SK-N-SH treated with all-trans-retinoic acid at 6 μM for 48 hours (cell line): ENCODE results near the gene CHID1.
A peak's percentile ranks its signal among the peaks of the same experiment; 100 is the strongest.

Experiments used
- ATAC-seq: fragments of 200-7000 bp; cut with Tn5 transposase; 3 replicates; pipeline ENCODE4 v1.9.1; 2020; ENCODE audit warnings: mild to moderate bottlenecking, moderate library complexity
- ARNTL ChIP-seq: fragments of 450-650 bp; formaldehyde crosslinking; IDR thresholded peaks from 2 replicates; pipeline ENCODE4 v1.5.0; 2020; ENCODE audit warnings: low read depth, mild to moderate bottlenecking, moderate library complexity, borderline replicate concordance
- BACH2 ChIP-seq: fragments of 250-450 bp; sonication (Bioruptor Pico); IDR thresholded peaks from 2 replicates; pipeline ENCODE4 v1.9.0; 2021; ENCODE audit warnings: mild to moderate bottlenecking, borderline replicate concordance
- CSDC2 ChIP-seq: fragments of 250-450 bp; sonication (Bioruptor Pico); IDR thresholded peaks from 2 replicates; pipeline ENCODE4 v1.5.0; 2020; ENCODE audit warnings: mild to moderate bottlenecking, moderate library complexity
- ESRRG ChIP-seq: fragments of 250-450 bp; sonication (Bioruptor Pico); IDR thresholded peaks from 2 replicates; pipeline ENCODE4 v1.6.1; 2021; ENCODE audit warnings: mild to moderate bottlenecking
- GLIS3 ChIP-seq: fragments of 250-450 bp; sonication (Bioruptor Pico); IDR thresholded peaks from 2 replicates; pipeline ENCODE4 v1.5.0; 2020; ENCODE audit warnings: mild to moderate bottlenecking, moderate library complexity
- ISL1 ChIP-seq: fragments of 250-450 bp; sonication (Bioruptor Pico); IDR thresholded peaks from 2 replicates; pipeline ENCODE4 v2.1.2; 2022; ENCODE audit warnings: mild to moderate bottlenecking, moderate library complexity
- OSR1 ChIP-seq: fragments of 250-450 bp; sonication (Bioruptor Pico); IDR thresholded peaks from 2 replicates; pipeline ENCODE4 v1.8.0; 2022; ENCODE audit warnings: moderate library complexity, mild to moderate bottlenecking, inconsistent platforms
- RARB ChIP-seq: fragments of 250-450 bp; sonication (Bioruptor Pico); IDR thresholded peaks from 2 replicates; pipeline ENCODE4 v1.8.0; 2021; ENCODE audit warnings: mild to moderate bottlenecking, moderate library complexity
- SNAI2 ChIP-seq: fragments of 250-450 bp; sonication (Bioruptor Pico); IDR thresholded peaks from 2 replicates; pipeline ENCODE4 v1.5.0; 2020; ENCODE audit warnings: mild to moderate bottlenecking, moderate library complexity
- TCF4 ChIP-seq: fragments of 250-450 bp; sonication (Bioruptor Pico); IDR thresholded peaks from 2 replicates; pipeline ENCODE4 v1.8.0; 2021; ENCODE audit warnings: mild to moderate bottlenecking, moderate library complexity, borderline replicate concordance
- ZC3H10 ChIP-seq: fragments of 250-450 bp; sonication (Bioruptor Pico); IDR thresholded peaks from 2 replicates; pipeline ENCODE4 v1.5.1; 2021; ENCODE audit warnings: mild to moderate bottlenecking, moderate library complexity
- ZFP3 ChIP-seq: fragments of 250-450 bp; sonication (Bioruptor Pico); IDR thresholded peaks from 2 replicates; pipeline ENCODE4 v1.5.0; 2020; ENCODE audit warnings: mild to moderate bottlenecking, moderate library complexity
- ZFP30 ChIP-seq: fragments of 450-650 bp; formaldehyde crosslinking; IDR thresholded peaks from 2 replicates; pipeline ENCODE4 v1.5.0; 2022; ENCODE audit warnings: mild to moderate bottlenecking, moderate library complexity
- ZNF565 ChIP-seq: fragments of 450-650 bp; formaldehyde crosslinking; conservative IDR thresholded peaks from 2 replicates; pipeline ENCODE4 v1.5.0; 2020; ENCODE audit warnings: low read depth, mild to moderate bottlenecking, moderate library complexity
- ZNF70 ChIP-seq: fragments of 450-650 bp; formaldehyde crosslinking; IDR thresholded peaks from 2 replicates; pipeline ENCODE4 v1.5.0; 2020; ENCODE audit warnings: mild to moderate bottlenecking, moderate library complexity
- ZNF8 ChIP-seq: fragments of 450-650 bp; formaldehyde crosslinking; IDR thresholded peaks from 2 replicates; pipeline ENCODE4 v1.5.0; 2020; ENCODE audit warnings: mild to moderate bottlenecking, moderate library complexity
- TF ChIP-seq, protein P1 (sequence below): fragments of 250-450 bp; sonication (Bioruptor Pico); IDR thresholded peaks from 2 replicates; pipeline ENCODE4 v1.5.1; 2021; ENCODE audit warnings: mild to moderate bottlenecking, moderate library complexity
- TF ChIP-seq, protein P2 (sequence below): fragments of 250-450 bp; sonication (Bioruptor Pico); IDR thresholded peaks from 2 replicates; pipeline ENCODE4 v1.8.0; 2020; ENCODE audit warnings: mild to moderate bottlenecking, moderate library complexity, borderline replicate concordance
- TF ChIP-seq, protein P3 (sequence below): fragments of 250-450 bp; sonication (Bioruptor Pico); IDR thresholded peaks from 2 replicates; pipeline ENCODE4 v1.5.1; 2020; ENCODE audit warnings: low read depth, mild to moderate bottlenecking, moderate library complexity
- TF ChIP-seq, protein P4 (sequence below): fragments of 250-450 bp; sonication (Bioruptor Pico); IDR thresholded peaks from 2 replicates; pipeline ENCODE4 v1.8.0; 2021; ENCODE audit warnings: low read depth, mild to moderate bottlenecking, moderate library complexity, borderline replicate concordance

CHID1 gene

DNA sequence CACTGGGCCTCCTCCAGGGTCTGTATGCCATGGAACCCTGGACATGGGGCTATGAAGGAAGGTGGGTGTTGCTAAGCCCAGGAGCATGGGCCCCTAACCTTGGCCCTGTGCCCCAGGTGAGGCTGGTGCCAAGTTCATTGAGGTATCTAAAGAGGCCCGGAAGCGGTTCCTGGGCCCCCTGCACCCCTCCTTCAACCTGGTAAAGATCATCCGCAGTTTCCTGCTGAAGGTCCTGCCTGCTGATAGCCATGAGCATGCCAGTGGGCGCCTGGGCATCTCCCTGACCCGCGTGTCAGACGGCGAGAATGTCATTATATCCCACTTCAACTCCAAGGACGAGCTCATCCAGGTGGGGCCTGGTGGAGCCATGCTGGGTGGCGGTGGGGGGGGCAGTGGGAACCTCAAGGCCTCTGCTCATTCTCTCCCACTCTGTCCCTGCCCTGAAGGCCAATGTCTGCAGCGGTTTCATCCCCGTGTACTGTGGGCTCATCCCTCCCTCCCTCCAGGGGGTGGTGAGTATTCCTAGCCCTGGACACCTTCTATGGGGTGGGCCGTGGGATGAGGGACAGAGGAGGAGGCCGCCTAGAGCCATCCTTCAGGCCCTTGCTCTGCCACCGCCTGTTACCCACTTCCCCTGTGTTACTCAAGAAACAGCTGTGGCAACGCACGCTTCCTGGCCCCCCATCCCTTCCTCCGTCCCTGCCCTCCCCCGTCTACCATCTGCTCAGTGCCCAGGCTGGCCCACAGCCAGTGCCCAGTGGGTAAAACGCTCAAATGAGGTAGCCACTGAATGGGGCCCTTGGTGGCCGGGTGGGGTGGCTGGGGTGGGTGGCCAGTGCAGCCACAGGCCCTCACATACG lies 88.9 kb downstream of the CHID1 start (continued):
- no peak for TF ChIP-seq ZC3H10 (CRISPR knock-in tag)
- no peak for TF ChIP-seq CSDC2 (CRISPR knock-in tag)

DNA sequence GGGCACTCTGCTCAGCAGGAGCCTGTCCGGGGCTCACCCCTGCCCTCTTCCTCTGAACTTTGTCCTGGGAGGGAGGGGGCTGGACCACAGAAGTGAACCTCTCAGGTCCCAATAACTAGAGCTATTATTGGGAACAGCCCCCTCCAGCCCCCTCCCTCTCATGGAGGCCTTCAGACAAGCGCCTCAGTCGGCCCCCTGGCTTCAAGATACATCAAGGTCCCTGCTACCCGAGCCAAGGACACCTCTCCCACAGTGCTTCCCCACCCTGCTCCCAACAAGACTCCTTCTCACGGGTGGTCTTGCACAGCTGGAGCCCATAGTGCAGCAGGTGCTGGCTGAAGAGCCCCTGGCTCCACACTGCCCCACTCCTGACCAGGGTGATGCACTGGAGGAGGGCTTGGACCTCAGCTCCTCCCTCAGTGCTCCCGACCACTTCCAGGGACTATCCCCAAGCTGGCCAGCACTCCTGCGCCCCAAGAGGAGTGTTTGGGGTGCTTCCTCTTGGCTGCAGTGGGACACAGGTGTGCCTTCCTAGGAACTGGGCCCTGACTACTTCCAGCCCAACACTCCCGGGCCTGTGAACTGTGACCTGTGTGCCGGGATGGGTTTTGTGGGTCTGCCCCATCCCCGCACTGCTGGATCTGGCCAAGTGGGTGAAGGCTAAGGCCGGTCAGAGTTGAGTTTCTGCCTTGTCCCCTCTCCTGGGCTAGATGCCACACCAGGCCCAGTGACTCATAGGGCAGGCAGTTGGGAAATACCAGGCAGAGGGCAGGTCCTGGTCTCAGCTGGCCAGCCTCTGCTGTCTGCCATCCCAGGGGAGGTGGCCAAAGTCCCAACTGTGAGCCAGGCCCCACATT lies 89.7 kb downstream of the CHID1 start:
- TF ChIP-seq ISL1 (no peak), ZFP30 (no peak), ARNTL (CRISPR knock-in tag) (no peak), OSR1 (no peak), ZNF8 (CRISPR knock-in tag) (no peak), GLIS3 (CRISPR knock-in tag) (no peak), ZNF70 (CRISPR knock-in tag) (no peak), BACH2 (CRISPR knock-in tag) (no peak), RARB (no peak), ZNF565 (CRISPR knock-in tag) (no peak), ESRRG (CRISPR knock-in tag) (no peak)
- TF ChIP-seq, protein P1, sequence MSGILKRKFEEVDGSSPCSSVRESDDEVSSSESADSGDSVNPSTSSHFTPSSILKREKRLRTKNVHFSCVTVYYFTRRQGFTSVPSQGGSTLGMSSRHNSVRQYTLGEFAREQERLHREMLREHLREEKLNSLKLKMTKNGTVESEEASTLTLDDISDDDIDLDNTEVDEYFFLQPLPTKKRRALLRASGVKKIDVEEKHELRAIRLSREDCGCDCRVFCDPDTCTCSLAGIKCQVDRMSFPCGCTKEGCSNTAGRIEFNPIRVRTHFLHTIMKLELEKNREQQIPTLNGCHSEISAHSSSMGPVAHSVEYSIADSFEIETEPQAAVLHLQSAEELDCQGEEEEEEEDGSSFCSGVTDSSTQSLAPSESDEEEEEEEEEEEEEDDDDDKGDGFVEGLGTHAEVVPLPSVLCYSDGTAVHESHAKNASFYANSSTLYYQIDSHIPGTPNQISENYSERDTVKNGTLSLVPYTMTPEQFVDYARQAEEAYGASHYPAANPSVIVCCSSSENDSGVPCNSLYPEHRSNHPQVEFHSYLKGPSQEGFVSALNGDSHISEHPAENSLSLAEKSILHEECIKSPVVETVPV (CRISPR knock-in tag) = no peak
- peak; percentile 46 for ATAC-seq

DNA sequence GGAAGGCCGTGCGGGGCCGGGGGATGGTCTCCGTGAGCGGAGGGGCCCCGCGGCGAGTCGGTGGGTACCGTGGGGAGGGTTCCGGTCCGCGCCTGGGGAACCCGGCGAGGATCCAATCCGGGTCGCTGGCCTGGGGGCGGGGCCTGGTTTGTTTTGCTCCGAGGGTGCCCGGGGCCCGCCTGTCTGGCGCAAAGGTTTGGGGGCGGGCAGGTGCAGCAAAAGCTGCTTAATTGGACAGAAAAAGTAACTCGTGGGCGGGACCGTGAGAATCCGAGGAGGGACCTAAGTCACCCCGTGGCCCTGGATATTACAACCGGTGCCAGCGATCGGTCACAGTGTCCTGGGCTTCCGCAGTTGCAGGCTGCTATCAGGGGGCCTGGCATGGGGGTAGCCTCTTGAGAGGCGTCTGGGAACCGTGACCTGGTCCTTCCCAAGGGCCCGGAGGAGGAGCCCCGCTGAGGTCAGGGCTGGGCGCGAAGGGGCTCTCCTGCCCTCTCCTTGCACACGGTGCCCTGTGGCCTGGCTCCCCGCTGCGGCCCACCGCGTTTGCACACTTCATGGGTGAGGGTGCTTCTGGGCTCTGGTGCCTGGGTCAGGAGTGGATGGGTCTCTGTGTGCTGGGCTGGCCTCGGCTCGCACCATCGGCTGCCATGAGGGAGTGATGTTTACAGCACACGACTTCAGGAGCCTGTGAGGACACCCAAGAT lies 90.5 kb downstream of the CHID1 start:
- peak; percentile 56 for ATAC-seq

More for the DNA sequence above, 90.5 kb downstream of the CHID1 start:
- TF ChIP-seq TCF4 = no peak
- no peak for TF ChIP-seq ARNTL (CRISPR knock-in tag)
- TF ChIP-seq ZFP3 (CRISPR knock-in tag) = no peak
- no peak for TF ChIP-seq CSDC2 (CRISPR knock-in tag)
- no peak for TF ChIP-seq ZNF565 (CRISPR knock-in tag)
- no peak for TF ChIP-seq RARB
- TF ChIP-seq, protein P2, sequence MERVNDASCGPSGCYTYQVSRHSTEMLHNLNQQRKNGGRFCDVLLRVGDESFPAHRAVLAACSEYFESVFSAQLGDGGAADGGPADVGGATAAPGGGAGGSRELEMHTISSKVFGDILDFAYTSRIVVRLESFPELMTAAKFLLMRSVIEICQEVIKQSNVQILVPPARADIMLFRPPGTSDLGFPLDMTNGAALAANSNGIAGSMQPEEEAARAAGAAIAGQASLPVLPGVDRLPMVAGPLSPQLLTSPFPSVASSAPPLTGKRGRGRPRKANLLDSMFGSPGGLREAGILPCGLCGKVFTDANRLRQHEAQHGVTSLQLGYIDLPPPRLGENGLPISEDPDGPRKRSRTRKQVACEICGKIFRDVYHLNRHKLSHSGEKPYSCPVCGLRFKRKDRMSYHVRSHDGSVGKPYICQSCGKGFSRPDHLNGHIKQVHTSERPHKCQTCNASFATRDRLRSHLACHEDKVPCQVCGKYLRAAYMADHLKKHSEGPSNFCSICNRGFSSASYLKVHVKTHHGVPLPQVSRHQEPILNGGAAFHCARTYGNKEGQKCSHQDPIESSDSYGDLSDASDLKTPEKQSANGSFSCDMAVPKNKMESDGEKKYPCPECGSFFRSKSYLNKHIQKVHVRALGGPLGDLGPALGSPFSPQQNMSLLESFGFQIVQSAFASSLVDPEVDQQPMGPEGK (CRISPR knock-in tag) = no peak
- TF ChIP-seq, protein P3, sequence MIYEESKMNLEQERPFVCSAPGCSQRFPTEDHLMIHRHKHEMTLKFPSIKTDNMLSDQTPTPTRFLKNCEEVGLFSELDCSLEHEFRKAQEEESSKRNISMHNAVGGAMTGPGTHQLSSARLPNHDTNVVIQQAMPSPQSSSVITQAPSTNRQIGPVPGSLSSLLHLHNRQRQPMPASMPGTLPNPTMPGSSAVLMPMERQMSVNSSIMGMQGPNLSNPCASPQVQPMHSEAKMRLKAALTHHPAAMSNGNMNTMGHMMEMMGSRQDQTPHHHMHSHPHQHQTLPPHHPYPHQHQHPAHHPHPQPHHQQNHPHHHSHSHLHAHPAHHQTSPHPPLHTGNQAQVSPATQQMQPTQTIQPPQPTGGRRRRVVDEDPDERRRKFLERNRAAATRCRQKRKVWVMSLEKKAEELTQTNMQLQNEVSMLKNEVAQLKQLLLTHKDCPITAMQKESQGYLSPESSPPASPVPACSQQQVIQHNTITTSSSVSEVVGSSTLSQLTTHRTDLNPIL = no peak
- no peak for TF ChIP-seq ZC3H10 (CRISPR knock-in tag)
- TF ChIP-seq ZNF70 (CRISPR knock-in tag) = no peak
- TF ChIP-seq ZNF8 (CRISPR knock-in tag) = no peak
- no peak for TF ChIP-seq SNAI2 (CRISPR knock-in tag)
- no peak for TF ChIP-seq ZFP30
- TF ChIP-seq, protein P4, sequence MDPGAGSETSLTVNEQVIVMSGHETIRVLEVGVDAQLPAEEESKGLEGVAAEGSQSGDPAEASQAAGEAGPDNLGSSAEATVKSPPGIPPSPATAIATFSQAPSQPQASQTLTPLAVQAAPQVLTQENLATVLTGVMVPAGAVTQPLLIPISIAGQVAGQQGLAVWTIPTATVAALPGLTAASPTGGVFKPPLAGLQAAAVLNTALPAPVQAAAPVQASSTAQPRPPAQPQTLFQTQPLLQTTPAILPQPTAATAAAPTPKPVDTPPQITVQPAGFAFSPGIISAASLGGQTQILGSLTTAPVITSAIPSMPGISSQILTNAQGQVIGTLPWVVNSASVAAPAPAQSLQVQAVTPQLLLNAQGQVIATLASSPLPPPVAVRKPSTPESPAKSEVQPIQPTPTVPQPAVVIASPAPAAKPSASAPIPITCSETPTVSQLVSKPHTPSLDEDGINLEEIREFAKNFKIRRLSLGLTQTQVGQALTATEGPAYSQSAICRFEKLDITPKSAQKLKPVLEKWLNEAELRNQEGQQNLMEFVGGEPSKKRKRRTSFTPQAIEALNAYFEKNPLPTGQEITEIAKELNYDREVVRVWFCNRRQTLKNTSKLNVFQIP (CRISPR knock-in tag) = no peak
